HG02973 (cell line): ENCODE data around the gene COL4A6.
"Not testable (repeated sequence)": the region's sequence is repeated elsewhere in the genome, so short reads cannot be mapped to it uniquely, and the experiment has no call there.

ENCODE experiments used
- ATAC-seq: cut with Tn5 transposase; IDR thresholded peaks from one replicate; pipeline ENCODE4 v1.9.1; 2021; ENCODE audit warnings: moderate library complexity; ENCODE audit not compliant: unreplicated experiment

The COL4A6 gene

GRCh38 chrX:108412783-108413182 is 25.4 kb downstream of the COL4A6 start:
- no peak for ATAC-seq

GRCh38 chrX:108399418-108400165 is 38.6 kb downstream of the COL4A6 start:
- no peak for ATAC-seq

GRCh38 chrX:108397627-108398391 is 40.4 kb downstream of the COL4A6 start:
- ATAC-seq, result no peak

GRCh38 chrX:108396986-108397385 is 41.2 kb downstream of the COL4A6 start:
- ATAC-seq, result no peak

GRCh38 chrX:108396188-108396891 is 41.9 kb downstream of the COL4A6 start:
- ATAC-seq, result no peak

- not testable (repeated sequence) for ATAC-seq
Measured at GRCh38 chrX:108390976-108391717, 47.1 kb downstream of the COL4A6 start.

- ATAC-seq, result no peak
Measured at GRCh38 chrX:108384783-108385182, 53.4 kb downstream of the COL4A6 start.

- ATAC-seq, result no peak
Measured at GRCh38 chrX:108380222-108380621, 58.0 kb downstream of the COL4A6 start.

GRCh38 chrX:108376821-108377220 is 61.4 kb downstream of the COL4A6 start:
- not testable (repeated sequence) for ATAC-seq

GRCh38 chrX:108375591-108375990 is 62.6 kb downstream of the COL4A6 start:
- not testable (repeated sequence) for ATAC-seq

- ATAC-seq, result no peak
Measured at GRCh38 chrX:108366644-108367406, 71.4 kb downstream of the COL4A6 start.

- ATAC-seq, result no peak
Measured at GRCh38 chrX:108362026-108362425, 76.2 kb downstream of the COL4A6 start.

- ATAC-seq, result no peak
Measured at GRCh38 chrX:108361316-108361715, 76.9 kb downstream of the COL4A6 start.

- ATAC-seq, result no peak
Measured at GRCh38 chrX:108359806-108360602, 78.2 kb downstream of the COL4A6 start.

GRCh38 chrX:108353452-108353851 is 84.8 kb downstream of the COL4A6 start:
- ATAC-seq, result no peak

GRCh38 chrX:108349210-108349609 is 89.0 kb downstream of the COL4A6 start:
- ATAC-seq, result no peak

- ATAC-seq, result no peak
Measured at GRCh38 chrX:108348525-108348924, 89.7 kb downstream of the COL4A6 start.

GRCh38 chrX:108347800-108348199 is 90.4 kb downstream of the COL4A6 start:
- ATAC-seq, result no peak

- ATAC-seq, result no peak
Measured at GRCh38 chrX:108344216-108344615, 94.0 kb downstream of the COL4A6 start.
